Keratinocyte (primary cell): Measurements from ENCODE around the gene CIT. TPM values are rescaled to one million over a fixed set of nuclear protein-coding genes. Genes with fewer than 3 reads are reported as not detected.

Experiments
- DNase-seq: peaks from one replicate; pipeline ENCODE4 v3.0.0-alpha.2; 2011; ENCODE audit warnings: low read depth, missing footprints, low spot score
- FAIRE-seq: peaks from 2 replicates; lab custom pipeline; 2011; peaks lifted over from hg19 to GRCh38; lab: Jason Lieb, UNC
- H2AFZ ChIP-seq: 2 replicates; pipeline ENCODE4 v1.6.0; 2012; ENCODE audit warnings: low read length, control low read depth, inconsistent platforms; ENCODE audit not compliant: control insufficient read depth
- H3K27ac ChIP-seq: 2 replicates; pipeline ENCODE4 v1.5.1; 2011; ENCODE audit warnings: low read length; ENCODE audit not compliant: control insufficient read depth, insufficient read depth
- H3K27me3 ChIP-seq: 3 replicates; pipeline ENCODE4 v1.6.0; 2011; ENCODE audit warnings: low read length; ENCODE audit not compliant: control insufficient read depth, insufficient read depth; ENCODE audit errors: extremely low read depth
- H3K36me3 ChIP-seq, 2 experiments: 2 replicates in 1 of 2; 3 replicates in 1 of 2; pipeline ENCODE4 v1.5.1; 2011; ENCODE audit warnings: low read length in 2 of 2, mild to moderate bottlenecking in 1 of 2; ENCODE audit not compliant: control insufficient read depth in 2 of 2, insufficient read depth in 2 of 2; ENCODE audit errors: extremely low read depth in 1 of 2
- H3K4me1 ChIP-seq: 3 replicates; pipeline ENCODE4 v1.5.1; 2011; ENCODE audit warnings: low read length; ENCODE audit not compliant: control insufficient read depth, insufficient read depth; ENCODE audit errors: extremely low read depth
- H3K4me2 ChIP-seq: 3 replicates; pipeline ENCODE4 v1.6.0; 2011; ENCODE audit warnings: low read depth, low read length; ENCODE audit not compliant: control insufficient read depth, insufficient read depth; ENCODE audit errors: extremely low read depth
- H3K4me3 ChIP-seq, 3 experiments: fragments of 200-600 bp in 1 of 3; sonication (generic) in 1 of 3; 2 replicates in 2 of 3; 3 replicates in 1 of 3; pipeline ENCODE4 v1.5.1; 2011 to 2016; ENCODE audit warnings: low read length in 3 of 3, mild to moderate bottlenecking in 3 of 3, control low read depth in 2 of 3, inconsistent platforms in 1 of 3, low read depth in 1 of 3, mixed read lengths in 1 of 3, mixed run types in 1 of 3, moderate library complexity in 1 of 3; ENCODE audit not compliant: control insufficient read depth in 2 of 3, insufficient read depth in 2 of 3; ENCODE audit errors: extremely low read depth in 1 of 3
- H3K79me2 ChIP-seq: 2 replicates; pipeline ENCODE4 v1.6.0; 2012; ENCODE audit warnings: low read length; ENCODE audit not compliant: control insufficient read depth, insufficient read depth
- H3K9ac ChIP-seq: 3 replicates; pipeline ENCODE4 v1.6.0; 2011; ENCODE audit warnings: low read length; ENCODE audit not compliant: control insufficient read depth, insufficient read depth; ENCODE audit errors: extremely low read depth
- H3K9me1 ChIP-seq: 3 replicates; pipeline ENCODE4 v1.6.0; 2011; ENCODE audit warnings: low read length; ENCODE audit not compliant: control insufficient read depth, insufficient read depth; ENCODE audit errors: extremely low read depth
- H3K9me3 ChIP-seq: 2 replicates; pipeline ENCODE4 v1.5.1; 2012; ENCODE audit warnings: low read depth, low read length; ENCODE audit not compliant: control insufficient read depth
- H4K20me1 ChIP-seq: 3 replicates; pipeline ENCODE4 v1.6.0; 2011; ENCODE audit warnings: low read length; ENCODE audit not compliant: control insufficient read depth, insufficient read depth; ENCODE audit errors: extremely low read depth
- EZH2 ChIP-seq: IDR thresholded peaks from one replicate; pipeline ENCODE4 v1.6.1; 2012; ENCODE audit warnings: inconsistent platforms, mild to moderate bottlenecking, low read length, moderate library complexity
- dilution Hi-C: fragments of 300-500 bp; cut with MboI; formaldehyde crosslinking; loops from one replicate; pipeline ENCODE4 v1.7.0; 2020; ENCODE audit warnings: low sequenced_read_pairs; ENCODE audit not compliant: extremely low pct_ligation_motif_present
- polyA plus RNA-seq, 5 experiments: library from polyadenylated mRNA; depleted of rRNA in 3 of 5; stranded (reverse) in 3 of 5; stranded (forward) in 1 of 5; unstranded in 1 of 5; fragments of >200 nt; gene quantifications; 1 replicate in 1 of 5; 2 replicates in 3 of 5; 3 replicates in 1 of 5; pipeline versions ENCODE4 v1.2.1 to v1.2.3, GENCODE V29; 2011 to 2012; ENCODE audit warnings: missing spikeins in 2 of 5, low read depth in 1 of 5, low replicate concordance in 1 of 5
- TF ChIP-seq, protein P1 (sequence below), 3 experiments: IDR thresholded peaks in 1 of 3; conservative IDR thresholded peaks in 1 of 3; optimal IDR thresholded peaks in 1 of 3; 2 replicates in 2 of 3; 3 replicates in 1 of 3; pipeline versions ENCODE3 to v1.5.1; 2011; ENCODE audit warnings: low read length in 3 of 3, mild to moderate bottlenecking in 3 of 3, moderate library complexity in 2 of 3, control low read depth in 1 of 3, inconsistent platforms in 1 of 3; ENCODE audit not compliant: insufficient read depth in 2 of 3; ENCODE audit errors: extremely low read depth in 1 of 3

The CIT gene
- polyA plus RNA-seq, 1 donor (not counting 4 experiments of a cell fraction or from before 2014, with no cell fraction given), result 6.2 TPM

DNA sequence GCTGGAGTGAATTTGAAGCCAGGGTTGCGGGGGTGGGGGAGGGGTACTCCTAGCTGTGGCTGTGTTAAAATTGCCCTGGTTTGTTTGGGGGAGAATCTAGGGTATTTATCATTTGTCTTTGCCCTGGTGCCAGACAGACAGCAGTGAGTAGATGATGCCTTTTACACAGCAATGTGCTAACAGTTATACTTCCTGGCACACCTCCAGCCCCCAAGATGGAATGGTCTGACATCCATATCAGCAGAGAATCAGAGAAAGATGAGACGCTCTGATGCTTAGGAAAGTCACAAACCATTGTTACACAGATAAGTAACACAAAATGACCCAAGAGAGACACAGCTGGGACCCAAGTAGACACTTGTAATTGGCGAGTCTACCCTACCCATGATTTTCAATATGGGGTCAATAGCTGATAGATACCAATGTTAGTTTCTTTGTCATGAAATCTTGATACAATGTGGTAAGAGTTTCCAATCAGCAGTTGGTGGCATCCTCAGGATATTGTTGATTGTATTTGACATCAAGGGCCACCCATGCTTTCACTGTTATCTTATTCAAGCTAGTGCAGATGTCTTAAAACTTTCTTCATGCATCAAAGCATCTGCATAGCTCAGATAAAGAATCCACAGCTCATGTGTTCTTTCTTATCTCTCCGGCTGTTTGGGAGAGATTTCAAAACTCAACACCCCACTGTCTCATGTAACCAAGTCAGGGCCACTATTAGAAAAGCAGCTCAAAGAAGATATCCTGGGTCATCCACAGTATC, 211.8 kb downstream of the CIT start:
- H3K9ac ChIP-seq, result no peak overlapping the region
- H3K9me1 ChIP-seq, result no peaks in the 10 kb centered on the region
- H3K27ac ChIP-seq, result no peak overlapping the region
- H4K20me1 ChIP-seq, result no peaks in the 10 kb centered on the region
- dilution Hi-C loops, result no loop called here
- DNase-seq (no peak), FAIRE-seq (no peak)
- no peak overlapping the region for H3K4me3 ChIP-seq
- no peaks in the 10 kb centered on the region for H3K27me3 ChIP-seq
- TF ChIP-seq EZH2, result no peak
- TF ChIP-seq, protein P1, sequence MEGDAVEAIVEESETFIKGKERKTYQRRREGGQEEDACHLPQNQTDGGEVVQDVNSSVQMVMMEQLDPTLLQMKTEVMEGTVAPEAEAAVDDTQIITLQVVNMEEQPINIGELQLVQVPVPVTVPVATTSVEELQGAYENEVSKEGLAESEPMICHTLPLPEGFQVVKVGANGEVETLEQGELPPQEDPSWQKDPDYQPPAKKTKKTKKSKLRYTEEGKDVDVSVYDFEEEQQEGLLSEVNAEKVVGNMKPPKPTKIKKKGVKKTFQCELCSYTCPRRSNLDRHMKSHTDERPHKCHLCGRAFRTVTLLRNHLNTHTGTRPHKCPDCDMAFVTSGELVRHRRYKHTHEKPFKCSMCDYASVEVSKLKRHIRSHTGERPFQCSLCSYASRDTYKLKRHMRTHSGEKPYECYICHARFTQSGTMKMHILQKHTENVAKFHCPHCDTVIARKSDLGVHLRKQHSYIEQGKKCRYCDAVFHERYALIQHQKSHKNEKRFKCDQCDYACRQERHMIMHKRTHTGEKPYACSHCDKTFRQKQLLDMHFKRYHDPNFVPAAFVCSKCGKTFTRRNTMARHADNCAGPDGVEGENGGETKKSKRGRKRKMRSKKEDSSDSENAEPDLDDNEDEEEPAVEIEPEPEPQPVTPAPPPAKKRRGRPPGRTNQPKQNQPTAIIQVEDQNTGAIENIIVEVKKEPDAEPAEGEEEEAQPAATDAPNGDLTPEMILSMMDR (optimal IDR thresholded peaks at IDR 0.05 in 1 of 3, IDR thresholded peaks at IDR 0.05 in 1 of 3, conservative IDR thresholded peaks at IDR 0.05 in 1 of 3; ENCODE audit: extremely low read depth in 1 of 3, insufficient read depth in 2 of 3, low read length in 3 of 3), result no peak
- H3K4me2 ChIP-seq, result no peak overlapping the region
- H3K9me3 ChIP-seq, result no peaks in the 10 kb centered on the region
- peaks cover 11% of the 10 kb centered on the region for H3K79me2 ChIP-seq
- H3K36me3 ChIP-seq, result peaks cover 0 to 4% of the 10 kb centered on the region in 2 experiments
- no peak overlapping the region for H2AFZ ChIP-seq
- H3K4me1 ChIP-seq, result peaks cover 18% of the 10 kb centered on the region

DNA sequence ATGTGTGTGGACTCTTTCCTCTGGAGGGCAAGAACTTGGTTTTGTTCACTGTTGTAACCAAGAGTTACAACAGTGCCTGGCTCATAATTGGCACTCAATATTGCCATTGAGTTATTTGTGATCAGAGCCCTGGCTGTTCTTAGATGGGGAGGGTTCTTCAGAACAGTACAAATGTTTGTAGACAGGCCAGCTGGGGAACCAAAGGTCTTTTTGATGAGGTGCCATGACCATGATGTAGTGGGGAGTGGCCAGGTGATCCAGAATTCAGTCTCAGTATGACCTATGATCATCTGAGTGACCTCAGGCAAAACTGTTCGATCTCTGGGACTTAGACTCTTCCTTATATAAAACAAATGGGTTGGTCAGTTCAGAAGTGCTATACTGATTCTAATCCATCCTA, 212.5 kb downstream of the CIT start:
- Histone ChIP-seq H3K27me3 (no peaks in the 10 kb centered on the region), H3K4me2 (no peak overlapping the region), H3K9ac (no peak overlapping the region), H3K4me3 (no peak overlapping the region), H3K36me3 (no peaks in the 10 kb centered on the region), H3K27ac (no peak overlapping the region), H3K9me3 (no peaks in the 10 kb centered on the region), H4K20me1 (no peaks in the 10 kb centered on the region), H3K79me2 (peaks cover 8% of the 10 kb centered on the region), H3K9me1 (no peaks in the 10 kb centered on the region), H3K4me1 (peaks cover 11% of the 10 kb centered on the region), H2AFZ (no peak overlapping the region)
- DNase-seq (no peak), FAIRE-seq (no peak)
- no peak for TF ChIP-seq EZH2
- TF ChIP-seq, protein P1 (optimal IDR thresholded peaks at IDR 0.05 in 1 of 3, IDR thresholded peaks at IDR 0.05 in 1 of 3, conservative IDR thresholded peaks at IDR 0.05 in 1 of 3; ENCODE audit: extremely low read depth in 1 of 3, insufficient read depth in 2 of 3, low read length in 3 of 3), result no peak
- dilution Hi-C loops, result no loop called here
